Measurements from ENCODE around the gene NCEH1. TPM values are rescaled to one million over a fixed set of nuclear protein-coding genes. Genes with fewer than 3 reads are reported as not detected.
"Not testable (repeated sequence)": the region's sequence is repeated elsewhere in the genome, so short reads cannot be mapped to it uniquely, and the experiment has no call there.

Gene NCEH1
- total RNA-seq, 6 donors from 2014 or later = 16.8 to 73.1 (median 36.4) TPM

DNA sequence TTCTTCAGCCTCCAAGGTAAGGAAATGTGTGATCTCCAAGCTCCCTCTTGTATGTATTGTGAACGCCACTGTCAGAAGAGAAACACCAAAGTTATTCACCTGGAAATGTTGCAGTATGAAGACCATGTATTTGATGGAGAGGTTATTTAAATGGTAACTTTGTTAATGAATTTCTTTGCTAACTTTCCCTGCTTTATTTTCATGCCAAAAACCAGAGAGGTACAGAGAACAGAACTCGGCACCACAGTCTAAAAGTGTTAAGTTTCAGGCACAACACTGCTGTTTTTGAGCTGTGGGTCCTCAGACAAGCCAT lies 114.5 kb downstream of the NCEH1 start:
- Histone ChIP-seq H3K4me3 (peak overlapping the region in 1 of 4 donors; percentile 40), H3K27ac (peak overlapping the region in 3 of 4 donors; percentile 84 to 87 (median 86)), H3K4me1 (peaks cover 23 to 34% (median 27%) of the 10 kb centered on the region in 4 donors), H3K9me3 (no peaks in the 10 kb centered on the region), H3K27me3 (no peaks in the 10 kb centered on the region), H3K36me3 (no peaks in the 10 kb centered on the region)
- WGBS, 2 donors = 34 to 44% methylated on average over 2 of the region's 2 CpGs
- ATAC-seq (ENCODE audit: low FRiP score in 2 of 2) (no peak), DNase-seq (no peak)
- TF ChIP-seq POLR2A (IDR thresholded peaks at IDR 0.05) = no peak
- TF ChIP-seq EP300 (IDR thresholded peaks at IDR 0.05) = no peak
- TF ChIP-seq, protein P1, sequence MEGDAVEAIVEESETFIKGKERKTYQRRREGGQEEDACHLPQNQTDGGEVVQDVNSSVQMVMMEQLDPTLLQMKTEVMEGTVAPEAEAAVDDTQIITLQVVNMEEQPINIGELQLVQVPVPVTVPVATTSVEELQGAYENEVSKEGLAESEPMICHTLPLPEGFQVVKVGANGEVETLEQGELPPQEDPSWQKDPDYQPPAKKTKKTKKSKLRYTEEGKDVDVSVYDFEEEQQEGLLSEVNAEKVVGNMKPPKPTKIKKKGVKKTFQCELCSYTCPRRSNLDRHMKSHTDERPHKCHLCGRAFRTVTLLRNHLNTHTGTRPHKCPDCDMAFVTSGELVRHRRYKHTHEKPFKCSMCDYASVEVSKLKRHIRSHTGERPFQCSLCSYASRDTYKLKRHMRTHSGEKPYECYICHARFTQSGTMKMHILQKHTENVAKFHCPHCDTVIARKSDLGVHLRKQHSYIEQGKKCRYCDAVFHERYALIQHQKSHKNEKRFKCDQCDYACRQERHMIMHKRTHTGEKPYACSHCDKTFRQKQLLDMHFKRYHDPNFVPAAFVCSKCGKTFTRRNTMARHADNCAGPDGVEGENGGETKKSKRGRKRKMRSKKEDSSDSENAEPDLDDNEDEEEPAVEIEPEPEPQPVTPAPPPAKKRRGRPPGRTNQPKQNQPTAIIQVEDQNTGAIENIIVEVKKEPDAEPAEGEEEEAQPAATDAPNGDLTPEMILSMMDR (IDR thresholded peaks at IDR 0.05) = peak in 1 of 6 experiments; percentile 8

DNA sequence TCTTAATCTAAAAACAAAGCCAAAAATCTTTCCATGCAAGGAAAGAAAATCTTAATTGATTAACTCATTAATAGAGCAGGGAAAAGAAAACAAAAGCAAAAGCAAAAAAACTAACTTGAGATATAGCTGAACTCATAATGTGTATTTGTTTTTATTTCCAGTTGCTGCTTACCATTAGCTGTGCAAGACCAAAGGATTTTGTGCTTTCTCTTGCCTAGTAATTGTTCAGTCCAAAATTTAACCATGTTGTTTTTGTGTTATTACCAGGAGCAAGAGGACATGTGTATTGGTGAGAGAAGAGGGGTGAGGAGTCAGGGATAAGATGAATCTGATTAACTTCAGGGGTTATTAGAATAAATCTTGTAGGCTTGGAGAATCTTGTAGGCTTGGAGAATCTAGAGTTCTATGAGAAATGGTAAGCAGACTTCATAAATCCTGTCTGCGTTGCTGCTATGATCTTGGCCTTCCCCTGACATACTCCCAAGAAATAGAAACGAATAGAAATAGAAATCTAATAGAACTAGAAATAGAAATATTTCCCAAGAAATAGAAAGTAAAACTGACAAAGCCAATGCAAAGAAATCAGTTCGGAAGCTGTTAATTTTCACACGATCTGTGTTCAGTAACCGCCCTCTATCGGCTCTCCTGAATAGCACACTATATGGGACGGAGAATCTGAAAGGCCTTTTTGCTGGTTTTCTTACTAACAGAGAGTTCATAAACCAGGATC lies 115.0 kb downstream of the NCEH1 start:
- H3K27me3 ChIP-seq = no peaks in the 10 kb centered on the region
- peak overlapping the region; percentile 74 to 87 (median 85) for H3K27ac ChIP-seq
- peak in 1 of 2 donors; percentile 51 for DNase-seq
- ATAC-seq (ENCODE audit: low FRiP score in 2 of 2) = peak; percentile 83 to 91
- peak overlapping the region in 3 of 4 donors; percentile 15 to 40 (median 38) for H3K4me3 ChIP-seq
- 20% methylated on average over 7 of the region's 7 CpGs for WGBS, 2 donors
- H3K4me1 ChIP-seq = peaks cover 23 to 36% (median 27%) of the 10 kb centered on the region in 4 donors
- no peaks in the 10 kb centered on the region for H3K36me3 ChIP-seq
- TF ChIP-seq, protein P1 (IDR thresholded peaks at IDR 0.05) = peak; percentile 59 to 86 (median 78)
- TF ChIP-seq POLR2AphosphoS5 (IDR thresholded peaks at IDR 0.05) = no peak
- H3K9me3 ChIP-seq = no peaks in the 10 kb centered on the region

DNA sequence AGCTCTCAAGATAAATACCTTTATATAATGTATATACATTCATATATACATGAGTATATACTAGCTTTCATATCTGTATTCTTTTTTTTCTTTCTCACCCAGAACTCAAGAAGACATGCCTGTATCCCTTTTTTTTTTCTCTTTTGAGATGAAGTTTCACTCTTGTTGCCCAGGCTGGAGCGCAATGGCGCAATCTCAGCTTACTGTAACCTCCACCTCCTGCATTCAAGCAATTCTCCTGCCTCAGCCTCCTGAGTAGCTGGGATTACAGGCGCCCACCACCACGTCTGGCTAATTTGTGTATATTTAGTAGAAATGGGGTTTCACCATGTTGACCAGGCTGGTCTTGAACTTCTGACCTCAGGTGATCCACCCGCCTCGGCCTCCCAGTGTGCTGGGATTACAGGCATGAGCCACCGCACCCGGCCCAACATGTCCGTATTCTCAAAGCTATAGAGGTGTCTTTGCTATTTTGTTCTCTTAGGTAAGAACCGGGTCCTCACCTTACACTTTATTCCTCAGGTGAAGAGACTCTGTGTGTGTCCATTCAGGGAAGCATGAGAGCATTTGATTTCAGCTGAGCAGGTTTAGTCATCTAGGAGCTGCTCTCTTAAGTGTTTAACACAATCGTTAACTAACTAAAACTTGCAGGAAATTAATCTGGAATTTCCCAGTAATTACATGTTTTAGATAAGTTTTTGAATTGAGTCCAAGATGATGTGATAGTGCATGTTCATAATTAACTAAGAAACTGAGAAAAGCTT lies 115.8 kb downstream of the NCEH1 start:
- peak overlapping the region in 1 of 4 donors; percentile 40 for H3K4me3 ChIP-seq
- 67 to 69% methylated on average over 11 of the region's 11 CpGs for WGBS, 2 donors
- H3K9me3 ChIP-seq, H3K36me3 ChIP-seq, H3K27me3 ChIP-seq: not testable (repeated sequence)
- peak; percentile 41 to 58 for ATAC-seq (ENCODE audit: low FRiP score in 2 of 2)
- H3K4me1 ChIP-seq = peaks cover 23 to 36% (median 27%) of the 10 kb centered on the region in 4 donors
- DNase-seq = peak in 1 of 2 donors; percentile 8
- H3K27ac ChIP-seq = peak overlapping the region; percentile 74 to 87 (median 85)

DNA sequence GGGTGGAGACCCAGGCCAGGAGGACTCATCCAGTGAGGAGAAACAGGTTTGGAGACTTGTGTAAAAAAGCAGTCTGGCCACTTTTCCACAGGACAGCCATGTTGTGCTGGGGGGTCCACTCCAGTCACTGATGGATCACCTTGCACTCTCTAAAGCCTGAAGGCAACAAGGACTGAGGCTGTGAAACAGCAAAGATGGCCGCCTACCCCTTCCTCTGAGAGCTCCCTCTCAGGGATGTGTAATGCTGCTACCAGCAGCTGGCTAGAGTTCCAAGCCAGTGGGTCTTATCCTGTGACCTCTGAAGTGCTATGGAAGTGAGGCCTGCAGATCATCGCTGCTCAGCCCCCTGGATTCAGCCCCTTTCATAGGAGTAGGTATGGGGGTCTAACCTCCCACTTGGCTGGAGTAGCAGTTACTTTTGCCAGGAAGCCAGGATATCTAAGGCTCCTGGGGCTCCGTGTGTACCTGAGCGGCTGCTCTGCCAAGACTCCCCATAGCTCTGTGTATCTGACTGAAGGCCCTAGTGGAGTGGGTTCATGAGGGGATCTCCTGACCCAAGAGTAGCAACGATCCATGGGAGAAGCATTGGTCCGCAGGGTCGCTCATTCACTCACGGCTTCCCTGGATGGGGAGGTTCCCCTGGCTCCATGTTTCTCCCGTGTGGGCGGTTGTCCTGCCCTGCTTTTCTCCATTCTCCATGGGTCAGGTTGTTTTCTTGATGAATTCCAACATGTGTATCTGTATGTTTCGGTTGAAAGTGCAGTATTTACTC lies 117.8 kb downstream of the NCEH1 start:
- Histone ChIP-seq H3K9me3 (peaks cover 0 to 5% (median 0%) of the 10 kb centered on the region in 4 donors), H3K4me3 (no peak overlapping the region), H3K4me1 (peaks cover 23 to 36% (median 27%) of the 10 kb centered on the region in 4 donors), H3K36me3 (no peaks in the 10 kb centered on the region), H3K27ac (peak overlapping the region; percentile 13 to 84 (median 66)), H3K27me3 (no peaks in the 10 kb centered on the region)
- TF ChIP-seq POLR2AphosphoS5 (IDR thresholded peaks at IDR 0.05) (no peak), POLR2A (IDR thresholded peaks at IDR 0.05) (no peak), EP300 (IDR thresholded peaks at IDR 0.05) (no peak)
- TF ChIP-seq, protein P1 (IDR thresholded peaks at IDR 0.05) = no peak
- ATAC-seq (ENCODE audit: low FRiP score in 2 of 2) (no peak), DNase-seq (no peak)
- 96 to 98% methylated on average over 8 to 11 of the region's 11 CpGs for WGBS, 2 donors
